K562 (cell line): ENCODE data around the gene SNAI1. TPM values are rescaled to one million over a fixed set of nuclear protein-coding genes. Genes with fewer than 3 reads are reported as not detected.

Source experiments
- GTF3C2 ChIP-seq: IDR thresholded peaks from 3 replicates; pipeline ENCODE4 v1.6.1; 2011; ENCODE audit warnings: borderline replicate concordance, mild to moderate bottlenecking, moderate library complexity; ENCODE audit not compliant: insufficient read length; ENCODE audit errors: extremely low read depth
- HDAC3 ChIP-seq: fragments of 450-650 bp; IDR thresholded peaks from 2 replicates; pipeline ENCODE4 v1.6.1; 2018; ENCODE audit warnings: borderline replicate concordance, mild to moderate bottlenecking, moderate library complexity; ENCODE audit not compliant: partially characterized antibody
- MEF2A ChIP-seq: IDR thresholded peaks from 2 replicates; pipeline ENCODE4 v1.6.1; 2011; ENCODE audit warnings: low read depth, mild to moderate bottlenecking, low read length, moderate library complexity; ENCODE audit not compliant: control insufficient read depth
- MGA ChIP-seq: fragments of 450-650 bp; IDR thresholded peaks from 2 replicates; pipeline ENCODE4 v1.6.1; 2016; ENCODE audit warnings: mild to moderate bottlenecking, moderate library complexity
- MLLT1 ChIP-seq, 2 experiments: fragments of 450-650 bp; IDR thresholded peaks; 2 replicates each; pipeline ENCODE4 v1.6.1; 2016
- SMARCA5 ChIP-seq: fragments of 450-650 bp; IDR thresholded peaks from 2 replicates; pipeline ENCODE4 v1.6.1; 2016
- SRSF9 ChIP-seq: fragments of 200-400 bp; formaldehyde crosslinking; IDR thresholded peaks from 2 replicates; pipeline ENCODE4 v1.6.1; 2017; ENCODE audit warnings: low read depth, low read length, borderline replicate concordance
- TAF9B ChIP-seq: fragments of 450-650 bp; IDR thresholded peaks from 2 replicates; pipeline ENCODE4 v1.6.1; 2018; ENCODE audit warnings: mild to moderate bottlenecking; ENCODE audit not compliant: partially characterized antibody
- TRIM25 ChIP-seq: fragments of 450-650 bp; IDR thresholded peaks from 2 replicates; pipeline ENCODE4 v1.7.0; 2016; ENCODE audit warnings: borderline replicate concordance
- polyA plus RNA-seq, 8 experiments: library from polyadenylated mRNA; depleted of rRNA in 4 of 8; stranded (reverse) in 5 of 8; unstranded in 3 of 8; fragments of >200 nt; fragmentation: Nextera tagmentation in 2 of 8; fragmentation: Illumina TruSeq in 1 of 8; extraction: Ambion mirVana in 2 of 8; extraction: Trizol in 1 of 8; gene quantifications; 2 replicates each; pipeline versions ENCODE4 v1.2.1 to v1.2.3, GENCODE V29; 2011 to 2014; ENCODE audit warnings: inconsistent platforms in 1 of 8, missing spikeins in 1 of 8
- total RNA-seq, 7 experiments: library from RNA; depleted of rRNA in 6 of 7; stranded (reverse); fragments of >200 nt in 6 of 7; fragmentation: Illumina TruSeq in 2 of 7; extraction: Trizol in 2 of 7; gene quantifications; 2 replicates each; pipeline versions ENCODE4 v1.2.1 to v1.2.3, GENCODE V29; 2011 to 2021; ENCODE audit warnings: low replicate concordance in 1 of 7

The SNAI1 gene
- total and polyA plus RNA-seq, 9 of the 15 experiments (the other 6 are each of a cell fraction or from before 2014, with no cell fraction given) = 0.32 to 11.6 (median 2.0) TPM

GRCh38 chr20:49935746-49936152, 47.0 kb upstream of the SNAI1 start (continued):
- TF ChIP-seq MGA = 0 out of 2 replicates have a peak, but pooled peaks have one; percentile 24
- peak; percentile 32; the same call in 1 of the 2 replicates for TF ChIP-seq MEF2A
- TF ChIP-seq MLLT1 (IDR thresholded peaks at IDR 0.05) = peak; percentile 37 to 88; a peak in 1 of 4 replicates
- TF ChIP-seq TRIM25 = no peak
- peak; percentile 0 for TF ChIP-seq TAF9B
- TF ChIP-seq HDAC3 = peak; percentile 40
- 0 out of 2 replicates have a peak, but pooled peaks have one; percentile 12 for TF ChIP-seq SMARCA5
- no peak for TF ChIP-seq SRSF9
- TF ChIP-seq GTF3C2 = peak; percentile 56
